Measurements from ENCODE around the gene OMP.

Gene OMP

GRCh38 chr11:77135069-77135468 lies 32.4 kb downstream of the OMP start:
- ChIA-PET POLR2A (no interaction called here), CTCF (interaction anchor here (1.1 kb wide), 1 partner anchor 8 kb away, joined by 3 read pairs; no protein-coding TSS in a partner anchor)
- DNase-seq (ENCODE audit: extremely low spot score): no peak
- no peak for TF ChIP-seq SUZ12 (IDR thresholded peaks at IDR 0.05)
- TF ChIP-seq CTBP1 (IDR thresholded peaks at IDR 0.05; ENCODE audit: borderline replicate concordance): no peak
- TF ChIP-seq TARDBP (IDR thresholded peaks at IDR 0.05): no peak
- no peak for TF ChIP-seq NFRKB (IDR thresholded peaks at IDR 0.05)

- no peak for TF ChIP-seq ARNT (IDR thresholded peaks at IDR 0.05)
- TF ChIP-seq TARDBP (IDR thresholded peaks at IDR 0.05): no peak
- TF ChIP-seq SP1 (IDR thresholded peaks at IDR 0.05): no peak
- TF ChIP-seq ZNF384 (IDR thresholded peaks at IDR 0.05): no peak
- TF ChIP-seq CTBP1 (IDR thresholded peaks at IDR 0.05; ENCODE audit: borderline replicate concordance): no peak
- TF ChIP-seq LEF1 (IDR thresholded peaks at IDR 0.05; ENCODE audit: borderline replicate concordance): no peak
- no peak for TF ChIP-seq FOXA1 (IDR thresholded peaks at IDR 0.05)
- no peak for TF ChIP-seq FOXM1 (IDR thresholded peaks at IDR 0.05; ENCODE audit: borderline replicate concordance)
- no peak for TF ChIP-seq ELF4 (IDR thresholded peaks at IDR 0.05)
- no peak for TF ChIP-seq NFRKB (IDR thresholded peaks at IDR 0.05)
- no peak for TF ChIP-seq FOXK2 (IDR thresholded peaks at IDR 0.05)
- no peak for TF ChIP-seq SUZ12 (IDR thresholded peaks at IDR 0.05)
- no peak for TF ChIP-seq L3MBTL2 (conservative IDR thresholded peaks at IDR 0.05)
- TF ChIP-seq HDGF (IDR thresholded peaks at IDR 0.05; ENCODE audit: borderline replicate concordance): no peak
- POLR2A ChIA-PET: no interaction called here
- CTCF ChIA-PET: interaction anchor here (1.1 kb wide), 1 partner anchor 9 kb away, joined by 3 read pairs; no protein-coding TSS in a partner anchor
Observed at GRCh38 chr11:77136074-77136473, 33.4 kb downstream of the OMP start.

GRCh38 chr11:77136784-77137420 lies 34.3 kb downstream of the OMP start:
- POLR2A ChIA-PET: no interaction called here
- CTCF ChIA-PET: no interaction called here
- TF ChIP-seq ARNT (IDR thresholded peaks at IDR 0.05) (no peak), HDGF (IDR thresholded peaks at IDR 0.05; ENCODE audit: borderline replicate concordance) (no peak)
- no peak for DNase-seq (ENCODE audit: extremely low spot score)

More at GRCh38 chr11:77136074-77136473, 33.4 kb downstream of the OMP start:
- no peak for DNase-seq (ENCODE audit: extremely low spot score)

- ChIA-PET CTCF (no interaction called here), POLR2A (no interaction called here)
- TF ChIP-seq L3MBTL2 (conservative IDR thresholded peaks at IDR 0.05): no peak
- TF ChIP-seq ZNF384 (IDR thresholded peaks at IDR 0.05): no peak
- TF ChIP-seq SP1 (IDR thresholded peaks at IDR 0.05): no peak
- TF ChIP-seq SUZ12 (IDR thresholded peaks at IDR 0.05): no peak
- no peak for TF ChIP-seq LEF1 (IDR thresholded peaks at IDR 0.05; ENCODE audit: borderline replicate concordance)
- TF ChIP-seq ELF4 (IDR thresholded peaks at IDR 0.05): no peak
- TF ChIP-seq PKNOX1 (IDR thresholded peaks at IDR 0.05): no peak
- TF ChIP-seq HDGF (IDR thresholded peaks at IDR 0.05; ENCODE audit: borderline replicate concordance): no peak
- TF ChIP-seq TARDBP (IDR thresholded peaks at IDR 0.05): no peak
- TF ChIP-seq BHLHE40 (IDR thresholded peaks at IDR 0.05; ENCODE audit: borderline replicate concordance): no peak
- TF ChIP-seq FOXA1 (IDR thresholded peaks at IDR 0.05): no peak
- TF ChIP-seq CTBP1 (IDR thresholded peaks at IDR 0.05; ENCODE audit: borderline replicate concordance): no peak
- no peak for TF ChIP-seq FOXM1 (IDR thresholded peaks at IDR 0.05; ENCODE audit: borderline replicate concordance)
- TF ChIP-seq NFRKB (IDR thresholded peaks at IDR 0.05): no peak
- no peak for TF ChIP-seq ARNT (IDR thresholded peaks at IDR 0.05)
- TF ChIP-seq FOXK2 (IDR thresholded peaks at IDR 0.05): no peak
- no peak for DNase-seq (ENCODE audit: extremely low spot score)
Observed at GRCh38 chr11:77137421-77137820, 34.8 kb downstream of the OMP start.

- DNase-seq (ENCODE audit: extremely low spot score): no peak
- ChIA-PET POLR2A (no interaction called here), CTCF (no interaction called here)
- no peak for TF ChIP-seq ELF4 (IDR thresholded peaks at IDR 0.05)
- TF ChIP-seq FOXA1 (IDR thresholded peaks at IDR 0.05): no peak
- TF ChIP-seq FOXM1 (IDR thresholded peaks at IDR 0.05; ENCODE audit: borderline replicate concordance): no peak
- TF ChIP-seq BHLHE40 (IDR thresholded peaks at IDR 0.05; ENCODE audit: borderline replicate concordance): no peak
Observed at GRCh38 chr11:77138106-77138649, 35.5 kb downstream of the OMP start.

- TF ChIP-seq FOXA1 (IDR thresholded peaks at IDR 0.05): no peak
- CTCF ChIA-PET: no interaction called here
- no peak for DNase-seq (ENCODE audit: extremely low spot score)
- POLR2A ChIA-PET: no interaction called here
Observed at GRCh38 chr11:77139201-77139600, 36.6 kb downstream of the OMP start.

GRCh38 chr11:77140231-77140851 lies 37.7 kb downstream of the OMP start:
- CTCF ChIA-PET: no interaction called here
- no peak for DNase-seq (ENCODE audit: extremely low spot score)
- POLR2A ChIA-PET: no interaction called here
- TF ChIP-seq FOXA1 (IDR thresholded peaks at IDR 0.05) (no peak), BHLHE40 (IDR thresholded peaks at IDR 0.05; ENCODE audit: borderline replicate concordance) (no peak), TARDBP (IDR thresholded peaks at IDR 0.05) (no peak), SP1 (IDR thresholded peaks at IDR 0.05) (no peak), L3MBTL2 (conservative IDR thresholded peaks at IDR 0.05) (no peak), HDGF (IDR thresholded peaks at IDR 0.05; ENCODE audit: borderline replicate concordance) (no peak), FOXK2 (IDR thresholded peaks at IDR 0.05) (no peak), ELF4 (IDR thresholded peaks at IDR 0.05) (no peak), PKNOX1 (IDR thresholded peaks at IDR 0.05) (no peak), LEF1 (IDR thresholded peaks at IDR 0.05; ENCODE audit: borderline replicate concordance) (no peak), ZNF384 (IDR thresholded peaks at IDR 0.05) (no peak), SUZ12 (IDR thresholded peaks at IDR 0.05) (no peak), FOXM1 (IDR thresholded peaks at IDR 0.05; ENCODE audit: borderline replicate concordance) (no peak), CTBP1 (IDR thresholded peaks at IDR 0.05; ENCODE audit: borderline replicate concordance) (no peak), NFRKB (IDR thresholded peaks at IDR 0.05) (no peak), ARNT (IDR thresholded peaks at IDR 0.05) (no peak)

All from HEK293T (cell line).